SJCRH30 (cell line): Measurements from ENCODE around the gene LYST. TPM values are rescaled to one million over a fixed set of nuclear protein-coding genes. Genes with fewer than 3 reads are reported as not detected.
"Not testable (repeated sequence)": the region's sequence is repeated elsewhere in the genome, so short reads cannot be mapped to it uniquely, and the experiment has no call there.

ENCODE experiments used
- DNase-seq, 2 experiments: peaks; one replicate each; pipeline ENCODE4 v3.0.0-alpha.2; 2015 to 2020
- H3K27ac ChIP-seq: fragments of 250-450 bp; sonication (Bioruptor Pico); 2 replicates; pipeline ENCODE4 v1.5.1; 2020; ENCODE audit warnings: mild to moderate bottlenecking, moderate library complexity
- H3K27me3 ChIP-seq: fragments of 250-450 bp; sonication (Bioruptor Pico); 2 replicates; pipeline ENCODE4 v1.5.1; 2020; ENCODE audit warnings: mild to moderate bottlenecking, moderate library complexity
- H3K36me3 ChIP-seq: fragments of 250-450 bp; sonication (Bioruptor Pico); 2 replicates; pipeline ENCODE4 v1.5.1; 2020; ENCODE audit warnings: mild to moderate bottlenecking, moderate library complexity
- H3K4me1 ChIP-seq: fragments of 250-450 bp; sonication (Bioruptor Pico); 2 replicates; pipeline ENCODE4 v1.5.1; 2020; ENCODE audit warnings: mild to moderate bottlenecking, moderate library complexity
- H3K4me3 ChIP-seq: fragments of 250-450 bp; sonication (Bioruptor Pico); 2 replicates; pipeline ENCODE4 v1.5.1; 2020; ENCODE audit warnings: mild to moderate bottlenecking, moderate library complexity
- H3K9me3 ChIP-seq: fragments of 250-450 bp; sonication (Bioruptor Pico); replicated peaks from 2 replicates; pipeline ENCODE4 v1.5.1; 2020; ENCODE audit warnings: mild to moderate bottlenecking, moderate library complexity
- total RNA-seq: library from RNA; depleted of rRNA; stranded (reverse); fragments of >200 nt; shearing (Covaris generic); gene quantifications from 2 replicates; pipeline ENCODE4 v1.2.3, GENCODE V29; 2014

LYST gene
- total RNA-seq, 1 experiment from 2014 or later: 2.3 TPM

DNA sequence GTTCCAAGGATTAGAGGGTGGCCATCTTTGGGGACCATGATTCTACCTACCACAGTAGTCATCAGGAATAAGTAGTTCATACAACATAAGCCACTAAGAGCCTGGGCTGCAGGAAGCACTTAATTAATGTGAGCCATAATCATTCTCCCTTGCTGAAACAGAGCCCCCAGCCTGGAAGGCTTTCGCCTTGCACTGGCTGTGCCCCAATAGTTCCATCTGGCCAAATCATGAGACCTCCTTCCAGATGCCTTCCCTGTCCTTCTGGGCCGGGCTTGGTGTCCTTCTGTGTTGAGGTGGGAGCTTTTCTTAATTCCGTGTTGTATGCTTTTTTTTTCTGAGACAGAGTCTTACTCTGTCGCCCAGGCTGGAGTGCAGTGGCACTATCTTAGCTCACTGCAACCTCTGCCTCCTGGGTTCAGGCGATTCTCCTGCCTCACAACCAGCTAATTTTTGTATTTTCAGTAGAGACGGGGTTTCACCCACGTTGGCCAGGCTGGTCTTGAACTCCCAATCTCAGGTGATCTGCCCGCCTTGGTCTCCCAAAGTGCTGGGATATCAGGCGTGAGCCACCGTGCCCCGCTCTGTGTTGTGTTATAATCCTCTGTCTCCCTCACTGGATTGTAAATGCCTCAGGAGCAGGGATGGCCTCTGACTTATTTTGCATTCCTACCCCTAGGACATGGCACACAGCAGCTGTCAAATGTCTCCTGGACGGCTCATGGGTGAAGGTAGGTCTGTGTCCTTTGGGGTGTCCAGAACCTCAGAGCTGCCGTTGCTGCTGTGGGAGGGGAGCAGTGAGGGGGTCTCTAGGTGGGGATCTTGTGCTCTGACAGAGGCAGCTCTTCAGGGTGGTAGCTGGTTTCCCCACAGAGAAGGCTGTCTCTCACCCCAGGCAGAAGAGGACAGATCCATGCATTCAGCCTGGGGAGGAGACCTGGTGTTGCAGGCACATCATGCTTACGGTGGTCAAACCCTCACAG lies 227.2 kb downstream of the LYST start:
- Histone ChIP-seq H3K27me3 (no peaks in the 10 kb centered on the region), H3K36me3 (no peaks in the 10 kb centered on the region), H3K4me3 (no peak overlapping the region), H3K9me3 (no peaks in the 10 kb centered on the region), H3K4me1 (no peaks in the 10 kb centered on the region), H3K27ac (no peak overlapping the region)
- DNase-seq: no peak

GRCh38 chr1:235638612-235639011 lies 228.1 kb downstream of the LYST start:
- not testable (repeated sequence) for H3K4me1 ChIP-seq, H3K27ac ChIP-seq, DNase-seq, H3K4me3 ChIP-seq, H3K36me3 ChIP-seq, H3K9me3 ChIP-seq, H3K27me3 ChIP-seq

- H3K27ac ChIP-seq: no peak overlapping the region
- H3K4me3 ChIP-seq: no peak overlapping the region
- H3K27me3 ChIP-seq: no peaks in the 10 kb centered on the region
- no peak for DNase-seq
- H3K36me3 ChIP-seq: no peaks in the 10 kb centered on the region
- no peaks in the 10 kb centered on the region for H3K4me1 ChIP-seq
- no peaks in the 10 kb centered on the region for H3K9me3 ChIP-seq
Measured at GRCh38 chr1:235637756-235638534, 228.8 kb downstream of the LYST start.

GRCh38 chr1:235635938-235636662 lies 230.6 kb downstream of the LYST start:
- DNase-seq: no peak
- H3K36me3 ChIP-seq: no peaks in the 10 kb centered on the region
- no peaks in the 10 kb centered on the region for H3K27me3 ChIP-seq
- no peak overlapping the region for H3K27ac ChIP-seq
- H3K4me1 ChIP-seq: no peaks in the 10 kb centered on the region; the same call in 1 of the 2 replicates
- no peaks in the 10 kb centered on the region for H3K9me3 ChIP-seq
- H3K4me3 ChIP-seq: no peak overlapping the region

DNA sequence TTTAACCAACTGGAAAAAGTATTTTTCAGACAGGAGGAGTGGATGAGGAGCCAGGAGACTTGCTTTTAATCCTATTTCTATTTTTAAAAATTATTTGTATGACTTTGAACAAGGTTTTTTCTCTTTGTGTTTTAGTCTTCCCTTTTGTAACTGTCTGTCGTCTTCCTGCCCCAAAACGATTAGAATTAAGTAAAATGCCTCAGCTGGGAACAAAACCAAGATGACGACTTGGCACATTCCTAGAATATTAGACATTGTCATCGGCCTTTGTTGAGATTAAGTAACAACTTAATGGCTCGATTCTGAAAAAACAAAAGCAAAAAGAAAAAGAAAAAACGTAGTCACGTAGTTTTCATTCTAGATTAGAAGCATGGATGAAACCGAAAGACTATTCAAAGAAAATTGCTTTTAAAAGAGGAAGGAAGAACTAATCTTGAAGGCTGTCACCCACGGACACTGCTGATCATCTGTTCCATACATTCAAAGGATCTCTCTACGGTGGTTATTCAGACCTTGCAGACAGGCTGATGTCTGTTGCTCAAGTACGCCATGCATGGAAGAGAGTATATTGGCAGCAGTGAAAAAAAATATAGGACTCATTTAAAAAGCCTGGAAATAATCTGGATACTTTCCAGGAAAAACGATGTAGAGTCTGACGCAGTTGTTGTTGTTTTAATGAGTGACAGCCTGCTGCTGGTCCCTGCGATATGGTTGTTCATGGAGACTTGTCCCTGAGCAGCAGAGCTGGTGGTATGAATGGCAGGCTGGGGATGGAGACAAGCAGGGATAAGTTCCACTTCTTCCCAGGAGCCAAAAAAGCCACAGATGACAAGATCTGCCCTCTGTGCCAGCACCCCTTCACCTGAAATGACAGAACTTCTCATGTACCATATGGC lies 234.0 kb downstream of the LYST start:
- Histone ChIP-seq H3K27me3 (no peaks in the 10 kb centered on the region), H3K36me3 (no peaks in the 10 kb centered on the region), H3K4me3 (no peak overlapping the region), H3K9me3 (no peaks in the 10 kb centered on the region), H3K27ac (0 out of 2 replicates have a peak overlapping the region, but pooled peaks have one; percentile 17), H3K4me1 (no peaks in the 10 kb centered on the region; the same call in 1 of the 2 replicates)
- no peak for DNase-seq

GRCh38 chr1:235631816-235632215 lies 234.9 kb downstream of the LYST start:
- no peak for DNase-seq
- Histone ChIP-seq H3K4me3 (no peak overlapping the region), H3K9me3 (no peaks in the 10 kb centered on the region), H3K27me3 (no peaks in the 10 kb centered on the region), H3K27ac (no peak overlapping the region), H3K4me1 (no peaks in the 10 kb centered on the region; the same call in 1 of the 2 replicates), H3K36me3 (no peaks in the 10 kb centered on the region)

- DNase-seq: no peak
- no peak overlapping the region for H3K27ac ChIP-seq
- H3K4me1 ChIP-seq: no peaks in the 10 kb centered on the region; the same call in 1 of the 2 replicates
- no peaks in the 10 kb centered on the region for H3K36me3 ChIP-seq
- H3K4me3 ChIP-seq: no peak overlapping the region
- H3K27me3 ChIP-seq: no peaks in the 10 kb centered on the region
- H3K9me3 ChIP-seq: no peaks in the 10 kb centered on the region
Measured at GRCh38 chr1:235628316-235629005, 238.2 kb downstream of the LYST start.

DNA sequence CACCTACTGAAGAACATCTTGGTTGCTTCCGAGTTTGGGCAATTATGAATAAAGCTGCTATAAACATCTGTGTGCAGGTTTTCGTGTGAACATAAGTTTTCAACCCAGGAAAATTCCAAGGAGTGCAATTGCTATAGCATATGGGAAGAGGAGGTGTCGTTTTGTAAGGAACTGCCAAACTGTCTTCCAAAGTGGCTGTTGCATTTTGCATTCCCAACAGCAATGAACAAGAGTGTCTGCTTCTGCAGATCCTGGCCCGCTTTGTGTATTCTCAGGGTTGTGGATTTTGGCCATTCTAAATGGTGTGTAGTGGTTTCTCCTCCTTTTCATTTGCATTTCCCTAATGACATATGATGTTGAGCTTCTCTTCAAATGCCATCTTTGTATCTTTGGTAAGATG lies 240.9 kb downstream of the LYST start:
- DNase-seq: no peak
- Histone ChIP-seq H3K4me1 (no peaks in the 10 kb centered on the region), H3K27me3 (no peaks in the 10 kb centered on the region), H3K4me3 (no peak overlapping the region), H3K27ac (no peak overlapping the region), H3K36me3 (no peaks in the 10 kb centered on the region), H3K9me3 (no peaks in the 10 kb centered on the region)

- Histone ChIP-seq H3K27ac (no peak overlapping the region), H3K9me3 (no peaks in the 10 kb centered on the region), H3K4me1 (no peaks in the 10 kb centered on the region), H3K27me3 (no peaks in the 10 kb centered on the region), H3K4me3 (no peak overlapping the region), H3K36me3 (no peaks in the 10 kb centered on the region)
- DNase-seq: peak in 1 of 2 experiments; percentile 49
Measured at GRCh38 chr1:235625340-235625739, 241.4 kb downstream of the LYST start.

- no peak overlapping the region for H3K4me3 ChIP-seq
- H3K9me3 ChIP-seq: no peaks in the 10 kb centered on the region
- H3K36me3 ChIP-seq: no peaks in the 10 kb centered on the region
- no peak overlapping the region for H3K27ac ChIP-seq
- no peaks in the 10 kb centered on the region for H3K4me1 ChIP-seq
- DNase-seq: no peak
- H3K27me3 ChIP-seq: no peaks in the 10 kb centered on the region
Measured at GRCh38 chr1:235624721-235625333, 241.9 kb downstream of the LYST start.

- no peaks in the 10 kb centered on the region for H3K36me3 ChIP-seq
- H3K27me3 ChIP-seq: no peaks in the 10 kb centered on the region
- no peaks in the 10 kb centered on the region for H3K4me1 ChIP-seq
- DNase-seq: no peak
- no peak overlapping the region for H3K4me3 ChIP-seq
- H3K9me3 ChIP-seq: no peaks in the 10 kb centered on the region
- no peak overlapping the region for H3K27ac ChIP-seq
Measured at GRCh38 chr1:235622936-235623779, 243.5 kb downstream of the LYST start.

- H3K27me3 ChIP-seq, H3K4me1 ChIP-seq, H3K27ac ChIP-seq, H3K36me3 ChIP-seq, H3K9me3 ChIP-seq, DNase-seq, H3K4me3 ChIP-seq: not testable (repeated sequence)
Measured at GRCh38 chr1:235619149-235619548, 247.6 kb downstream of the LYST start.
